ENCODE data around the gene MS4A3.

DNA sequence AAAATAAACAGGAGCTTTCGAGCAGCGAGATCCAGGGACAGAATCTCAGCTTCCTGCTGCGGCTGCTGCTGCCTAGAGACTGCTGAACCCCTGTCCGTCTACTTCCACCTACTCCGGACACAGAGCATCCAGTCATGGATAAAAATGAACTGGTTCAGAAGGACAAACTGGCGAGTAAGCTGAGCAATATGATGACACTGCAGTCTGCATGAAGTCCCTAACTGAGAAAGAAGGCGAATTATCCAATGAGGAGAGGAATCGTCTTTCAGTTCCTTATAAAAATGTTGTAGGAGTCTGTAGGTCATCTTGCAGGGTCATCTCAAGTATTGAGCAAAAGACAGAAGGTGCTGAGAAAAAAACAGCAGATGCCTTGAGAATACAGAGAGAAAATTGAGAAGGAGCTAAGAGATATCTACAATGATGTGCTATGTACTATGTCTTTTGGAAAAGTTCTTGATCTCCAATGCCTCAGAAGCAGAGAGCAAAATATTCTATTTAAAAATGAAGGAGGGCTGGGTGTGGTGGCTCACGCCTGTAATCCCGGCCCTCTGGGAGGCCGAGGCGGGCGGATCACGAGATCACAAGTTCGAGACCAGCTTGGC is 20.9 kb downstream of the MS4A3 start:
- TF ChIP-seq, protein P1, sequence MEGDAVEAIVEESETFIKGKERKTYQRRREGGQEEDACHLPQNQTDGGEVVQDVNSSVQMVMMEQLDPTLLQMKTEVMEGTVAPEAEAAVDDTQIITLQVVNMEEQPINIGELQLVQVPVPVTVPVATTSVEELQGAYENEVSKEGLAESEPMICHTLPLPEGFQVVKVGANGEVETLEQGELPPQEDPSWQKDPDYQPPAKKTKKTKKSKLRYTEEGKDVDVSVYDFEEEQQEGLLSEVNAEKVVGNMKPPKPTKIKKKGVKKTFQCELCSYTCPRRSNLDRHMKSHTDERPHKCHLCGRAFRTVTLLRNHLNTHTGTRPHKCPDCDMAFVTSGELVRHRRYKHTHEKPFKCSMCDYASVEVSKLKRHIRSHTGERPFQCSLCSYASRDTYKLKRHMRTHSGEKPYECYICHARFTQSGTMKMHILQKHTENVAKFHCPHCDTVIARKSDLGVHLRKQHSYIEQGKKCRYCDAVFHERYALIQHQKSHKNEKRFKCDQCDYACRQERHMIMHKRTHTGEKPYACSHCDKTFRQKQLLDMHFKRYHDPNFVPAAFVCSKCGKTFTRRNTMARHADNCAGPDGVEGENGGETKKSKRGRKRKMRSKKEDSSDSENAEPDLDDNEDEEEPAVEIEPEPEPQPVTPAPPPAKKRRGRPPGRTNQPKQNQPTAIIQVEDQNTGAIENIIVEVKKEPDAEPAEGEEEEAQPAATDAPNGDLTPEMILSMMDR (IDR thresholded peaks at IDR 0.05): no peak
- TF ChIP-seq POLR2A (IDR thresholded peaks at IDR 0.05): no peak
